ENCODE results near the gene CCDC15.

The CCDC15 gene

DNA sequence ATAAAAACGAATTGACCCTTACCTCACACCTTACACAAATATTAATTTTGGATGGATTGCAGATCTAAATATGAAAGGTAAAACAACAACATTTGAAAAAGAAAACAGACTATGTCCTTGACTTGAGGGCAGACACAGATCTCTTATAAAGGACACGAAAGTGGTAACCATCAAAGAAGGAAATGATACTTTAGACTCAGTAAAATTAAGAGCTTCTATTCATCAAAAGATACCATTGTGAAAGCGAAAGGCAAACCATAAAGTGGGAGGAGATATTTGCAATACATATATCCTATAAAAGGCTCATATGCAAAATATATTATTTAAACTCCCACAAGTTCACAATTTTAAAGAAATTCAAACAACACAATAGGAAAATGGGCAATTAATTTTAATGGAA is 23.2 kb upstream of the CCDC15 start:
- H3K27ac ChIP-seq (ENCODE audit: extremely low read depth, low read depth, low read length): no peak overlapping the region
- ChIA-PET POLR2A (no interaction called here), CTCF (interaction anchor here (0.6 kb wide), 1 partner anchor 11 kb away, joined by 4 read pairs; no protein-coding TSS in a partner anchor)
- TF ChIP-seq ZNF274 (IDR thresholded peaks at IDR 0.05; ENCODE audit: low read length) (no peak), ZNF274 (tag by site-specific recombination; IDR thresholded peaks at IDR 0.05; ENCODE audit: borderline replicate concordance) (no peak), ZNF777 (tag by site-specific recombination; IDR thresholded peaks at IDR 0.05; ENCODE audit: borderline replicate concordance) (no peak), ZNF791 (tag by site-specific recombination; IDR thresholded peaks at IDR 0.05) (no peak), ZNF426 (tag by site-specific recombination; IDR thresholded peaks at IDR 0.05) (no peak), ZNF560 (tag by site-specific recombination; IDR thresholded peaks at IDR 0.05; ENCODE audit: borderline replicate concordance) (no peak), SETDB1 (IDR thresholded peaks at IDR 0.05; ENCODE audit: insufficient read length, low read length) (no peak), ZNF433 (tag by site-specific recombination; IDR thresholded peaks at IDR 0.05; ENCODE audit: low read depth) (no peak), ZNF561 (tag by site-specific recombination; IDR thresholded peaks at IDR 0.05; ENCODE audit: borderline replicate concordance) (no peak), ZBTB17 (tag by site-specific recombination; IDR thresholded peaks at IDR 0.05) (no peak), ZNF174 (tag by site-specific recombination; IDR thresholded peaks at IDR 0.05) (no peak), ZNF521 (tag by site-specific recombination; IDR thresholded peaks at IDR 0.05) (no peak), ZNF391 (tag by site-specific recombination; IDR thresholded peaks at IDR 0.05; ENCODE audit: borderline replicate concordance, low read depth) (no peak)
- TF ChIP-seq, protein P1, sequence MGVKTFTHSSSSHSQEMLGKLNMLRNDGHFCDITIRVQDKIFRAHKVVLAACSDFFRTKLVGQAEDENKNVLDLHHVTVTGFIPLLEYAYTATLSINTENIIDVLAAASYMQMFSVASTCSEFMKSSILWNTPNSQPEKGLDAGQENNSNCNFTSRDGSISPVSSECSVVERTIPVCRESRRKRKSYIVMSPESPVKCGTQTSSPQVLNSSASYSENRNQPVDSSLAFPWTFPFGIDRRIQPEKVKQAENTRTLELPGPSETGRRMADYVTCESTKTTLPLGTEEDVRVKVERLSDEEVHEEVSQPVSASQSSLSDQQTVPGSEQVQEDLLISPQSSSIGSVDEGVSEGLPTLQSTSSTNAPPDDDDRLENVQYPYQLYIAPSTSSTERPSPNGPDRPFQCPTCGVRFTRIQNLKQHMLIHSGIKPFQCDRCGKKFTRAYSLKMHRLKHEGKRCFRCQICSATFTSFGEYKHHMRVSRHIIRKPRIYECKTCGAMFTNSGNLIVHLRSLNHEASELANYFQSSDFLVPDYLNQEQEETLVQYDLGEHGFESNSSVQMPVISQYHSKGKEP (tag by site-specific recombination; IDR thresholded peaks at IDR 0.05): no peak
- TF ChIP-seq, protein P2, sequence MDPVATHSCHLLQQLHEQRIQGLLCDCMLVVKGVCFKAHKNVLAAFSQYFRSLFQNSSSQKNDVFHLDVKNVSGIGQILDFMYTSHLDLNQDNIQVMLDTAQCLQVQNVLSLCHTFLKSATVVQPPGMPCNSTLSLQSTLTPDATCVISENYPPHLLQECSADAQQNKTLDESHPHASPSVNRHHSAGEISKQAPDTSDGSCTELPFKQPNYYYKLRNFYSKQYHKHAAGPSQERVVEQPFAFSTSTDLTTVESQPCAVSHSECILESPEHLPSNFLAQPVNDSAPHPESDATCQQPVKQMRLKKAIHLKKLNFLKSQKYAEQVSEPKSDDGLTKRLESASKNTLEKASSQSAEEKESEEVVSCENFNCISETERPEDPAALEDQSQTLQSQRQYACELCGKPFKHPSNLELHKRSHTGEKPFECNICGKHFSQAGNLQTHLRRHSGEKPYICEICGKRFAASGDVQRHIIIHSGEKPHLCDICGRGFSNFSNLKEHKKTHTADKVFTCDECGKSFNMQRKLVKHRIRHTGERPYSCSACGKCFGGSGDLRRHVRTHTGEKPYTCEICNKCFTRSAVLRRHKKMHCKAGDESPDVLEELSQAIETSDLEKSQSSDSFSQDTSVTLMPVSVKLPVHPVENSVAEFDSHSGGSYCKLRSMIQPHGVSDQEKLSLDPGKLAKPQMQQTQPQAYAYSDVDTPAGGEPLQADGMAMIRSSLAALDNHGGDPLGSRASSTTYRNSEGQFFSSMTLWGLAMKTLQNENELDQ (tag by site-specific recombination; IDR thresholded peaks at IDR 0.05; ENCODE audit: low read depth): no peak
- TF ChIP-seq, protein P3, sequence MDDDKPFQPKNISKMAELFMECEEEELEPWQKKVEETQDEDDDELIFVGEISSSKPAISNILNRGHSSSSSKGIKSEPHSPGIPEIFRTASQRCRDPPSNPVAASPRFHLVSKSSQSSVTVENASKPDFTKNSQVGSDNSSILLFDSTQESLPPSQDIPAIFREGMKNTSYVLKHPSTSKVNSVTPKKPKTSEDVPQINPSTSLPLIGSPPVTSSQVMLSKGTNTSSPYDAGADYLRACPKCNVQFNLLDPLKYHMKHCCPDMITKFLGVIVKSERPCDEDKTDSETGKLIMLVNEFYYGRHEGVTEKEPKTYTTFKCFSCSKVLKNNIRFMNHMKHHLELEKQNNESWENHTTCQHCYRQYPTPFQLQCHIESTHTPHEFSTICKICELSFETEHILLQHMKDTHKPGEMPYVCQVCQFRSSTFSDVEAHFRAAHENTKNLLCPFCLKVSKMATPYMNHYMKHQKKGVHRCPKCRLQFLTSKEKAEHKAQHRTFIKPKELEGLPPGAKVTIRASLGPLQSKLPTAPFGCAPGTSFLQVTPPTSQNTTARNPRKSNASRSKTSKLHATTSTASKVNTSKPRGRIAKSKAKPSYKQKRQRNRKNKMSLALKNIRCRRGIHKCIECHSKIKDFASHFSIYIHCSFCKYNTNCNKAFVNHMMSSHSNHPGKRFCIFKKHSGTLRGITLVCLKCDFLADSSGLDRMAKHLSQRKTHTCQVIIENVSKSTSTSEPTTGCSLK (tag by site-specific recombination; IDR thresholded peaks at IDR 0.05): no peak
- TF ChIP-seq, protein P4, sequence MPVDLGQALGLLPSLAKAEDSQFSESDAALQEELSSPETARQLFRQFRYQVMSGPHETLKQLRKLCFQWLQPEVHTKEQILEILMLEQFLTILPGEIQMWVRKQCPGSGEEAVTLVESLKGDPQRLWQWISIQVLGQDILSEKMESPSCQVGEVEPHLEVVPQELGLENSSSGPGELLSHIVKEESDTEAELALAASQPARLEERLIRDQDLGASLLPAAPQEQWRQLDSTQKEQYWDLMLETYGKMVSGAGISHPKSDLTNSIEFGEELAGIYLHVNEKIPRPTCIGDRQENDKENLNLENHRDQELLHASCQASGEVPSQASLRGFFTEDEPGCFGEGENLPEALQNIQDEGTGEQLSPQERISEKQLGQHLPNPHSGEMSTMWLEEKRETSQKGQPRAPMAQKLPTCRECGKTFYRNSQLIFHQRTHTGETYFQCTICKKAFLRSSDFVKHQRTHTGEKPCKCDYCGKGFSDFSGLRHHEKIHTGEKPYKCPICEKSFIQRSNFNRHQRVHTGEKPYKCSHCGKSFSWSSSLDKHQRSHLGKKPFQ (tag by site-specific recombination; IDR thresholded peaks at IDR 0.05): no peak
- H3K9me3 ChIP-seq (ENCODE audit: control insufficient read depth, insufficient read depth, low read depth, low read length): no peaks in the 10 kb centered on the region
- H3K4me1 ChIP-seq (ENCODE audit: control insufficient read depth, insufficient read depth, low read length): no peaks in the 10 kb centered on the region
- no peaks in the 10 kb centered on the region for H3K36me3 ChIP-seq (ENCODE audit: control insufficient read depth in 2 of 2, insufficient read depth in 1 of 2, low read length in 2 of 2)
- H3K4me3 ChIP-seq (ENCODE audit: low read depth, low read length): no peak overlapping the region

All from HEK293 (cell line).